Adipocyte (in vitro differentiated cells): Measurements from ENCODE around the gene TRAIP.

ENCODE experiments used
- DNase-seq: peaks from one replicate; pipeline ENCODE4 v3.0.0-alpha.2; 2015; ENCODE audit warnings: low read depth
- H3K27me3 ChIP-seq: replicated peaks from 2 replicates; pipeline ENCODE4 v1.7.0; 2013; ENCODE audit warnings: mild to moderate bottlenecking, low read length, moderate library complexity; ENCODE audit not compliant: control insufficient read depth, insufficient read depth
- H3K36me3 ChIP-seq: 2 replicates; pipeline ENCODE4 v1.7.0; 2013; ENCODE audit warnings: low read length, mild to moderate bottlenecking, moderate library complexity; ENCODE audit not compliant: control insufficient read depth, insufficient read depth, severe bottlenecking
- H3K4me1 ChIP-seq: 2 replicates; pipeline ENCODE4 v1.7.0; 2013; ENCODE audit warnings: mild to moderate bottlenecking, low read length, moderate library complexity; ENCODE audit not compliant: control insufficient read depth, insufficient read depth
- H3K4me3 ChIP-seq: 2 replicates; pipeline ENCODE4 v1.7.0; 2013; ENCODE audit warnings: mild to moderate bottlenecking, low read length, moderate library complexity
- H3K9ac ChIP-seq: 2 replicates; pipeline ENCODE4 v1.7.0; 2013; ENCODE audit warnings: mild to moderate bottlenecking, low read length, moderate library complexity
- H3K9me3 ChIP-seq: 2 replicates; pipeline ENCODE4 v1.7.0; 2013; ENCODE audit warnings: mild to moderate bottlenecking, low read length, moderate library complexity; ENCODE audit not compliant: control insufficient read depth

The TRAIP gene

DNA sequence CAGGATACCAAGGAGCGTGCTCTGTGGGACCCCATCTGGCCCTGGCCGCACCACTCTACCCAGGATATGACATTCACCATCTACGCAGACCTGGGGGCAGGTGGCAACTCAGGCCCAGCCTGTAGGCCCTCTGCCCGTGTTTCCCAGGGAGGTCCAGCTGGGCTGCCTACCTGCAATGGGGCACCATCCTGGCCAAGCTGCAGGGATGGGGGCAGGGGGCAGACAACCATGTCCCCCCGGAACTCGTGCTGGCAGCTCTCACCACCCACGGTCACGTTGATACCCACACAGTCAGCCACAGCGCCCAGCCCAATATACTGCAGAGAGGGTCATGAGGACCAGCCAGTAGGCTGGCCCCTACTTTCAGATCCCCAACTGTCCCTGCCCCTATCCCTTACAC, 39.4 kb upstream of the TRAIP start:
- Histone ChIP-seq H3K9me3 (no peaks in the 10 kb centered on the region), H3K9ac (no peak overlapping the region), H3K36me3 (no peaks in the 10 kb centered on the region), H3K27me3 (peaks cover 9% of the 10 kb centered on the region), H3K4me1 (peaks cover 4% of the 10 kb centered on the region), H3K4me3 (no peak overlapping the region)
- no peak for DNase-seq

DNA sequence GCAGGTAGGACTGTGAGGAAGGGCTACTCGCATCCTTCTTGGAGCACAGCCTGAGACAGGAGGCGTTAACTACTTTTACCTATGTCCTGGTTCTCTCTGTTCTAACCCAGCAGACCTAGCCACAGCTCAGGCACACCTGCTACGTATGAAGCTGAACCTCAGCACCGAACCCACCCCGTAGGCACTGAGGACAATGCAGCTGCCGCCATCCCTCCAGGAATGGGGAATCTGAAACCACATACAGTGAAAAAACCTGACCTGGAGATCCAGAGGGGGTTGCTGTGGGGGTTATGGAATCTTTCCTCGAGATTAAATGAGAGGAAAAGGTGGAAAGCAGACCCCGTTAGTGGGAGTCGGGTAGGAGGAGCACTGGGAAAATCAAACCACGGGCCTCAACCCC, 32.9 kb upstream of the TRAIP start:
- no peak overlapping the region for H3K9ac ChIP-seq
- no peak overlapping the region for H3K4me3 ChIP-seq
- no peaks in the 10 kb centered on the region for H3K36me3 ChIP-seq
- H3K4me1 ChIP-seq = no peaks in the 10 kb centered on the region
- no peaks in the 10 kb centered on the region for H3K9me3 ChIP-seq
- DNase-seq = no peak
- peaks cover 3% of the 10 kb centered on the region for H3K27me3 ChIP-seq

DNA sequence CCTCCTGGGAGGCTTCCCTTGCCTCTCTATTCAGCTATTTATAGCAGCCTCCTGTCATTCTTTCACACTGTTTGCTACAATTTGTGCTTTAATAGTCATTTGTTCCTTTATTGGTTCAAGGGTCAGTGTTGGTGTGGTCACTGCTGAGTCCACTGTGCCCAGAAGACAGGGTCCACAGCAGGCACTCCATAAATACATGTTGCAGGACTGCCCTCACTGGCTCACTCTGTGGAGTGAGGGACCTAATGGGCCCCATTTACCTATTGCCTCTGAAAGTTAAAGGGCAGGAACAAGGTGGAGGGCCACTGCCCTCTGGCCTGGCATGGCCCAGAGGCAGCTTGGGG, 30.5 kb upstream of the TRAIP start:
- Histone ChIP-seq H3K4me3 (no peak overlapping the region), H3K4me1 (peaks cover 5% of the 10 kb centered on the region), H3K9me3 (no peaks in the 10 kb centered on the region), H3K27me3 (peaks cover 10% of the 10 kb centered on the region), H3K9ac (no peak overlapping the region), H3K36me3 (no peaks in the 10 kb centered on the region)
- no peak for DNase-seq

DNA sequence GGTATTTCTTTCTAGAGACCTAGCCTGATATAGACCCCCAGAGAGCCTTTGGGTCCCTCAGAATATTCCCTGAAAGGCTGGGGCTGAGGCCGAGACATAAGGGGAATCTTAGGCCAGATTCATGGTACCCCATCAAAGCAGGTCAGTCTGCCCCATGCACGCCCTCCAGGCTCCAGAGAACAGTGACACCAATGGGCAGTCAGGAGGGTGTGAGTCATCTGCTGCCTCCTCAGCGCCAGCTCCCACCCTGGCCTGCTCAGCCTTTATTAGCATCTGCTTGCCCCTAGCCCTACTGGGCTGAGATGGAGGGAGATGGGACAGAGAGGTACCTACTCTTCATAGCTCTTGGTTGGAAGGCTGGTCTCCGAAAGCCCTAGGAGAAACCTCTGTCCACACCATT, 27.6 kb upstream of the TRAIP start:
- no peaks in the 10 kb centered on the region for H3K36me3 ChIP-seq
- H3K9ac ChIP-seq = no peak overlapping the region
- H3K4me1 ChIP-seq = peaks cover 6% of the 10 kb centered on the region
- no peak for DNase-seq
- H3K27me3 ChIP-seq = peaks cover 21% of the 10 kb centered on the region
- no peaks in the 10 kb centered on the region for H3K9me3 ChIP-seq
- no peak overlapping the region for H3K4me3 ChIP-seq

DNA sequence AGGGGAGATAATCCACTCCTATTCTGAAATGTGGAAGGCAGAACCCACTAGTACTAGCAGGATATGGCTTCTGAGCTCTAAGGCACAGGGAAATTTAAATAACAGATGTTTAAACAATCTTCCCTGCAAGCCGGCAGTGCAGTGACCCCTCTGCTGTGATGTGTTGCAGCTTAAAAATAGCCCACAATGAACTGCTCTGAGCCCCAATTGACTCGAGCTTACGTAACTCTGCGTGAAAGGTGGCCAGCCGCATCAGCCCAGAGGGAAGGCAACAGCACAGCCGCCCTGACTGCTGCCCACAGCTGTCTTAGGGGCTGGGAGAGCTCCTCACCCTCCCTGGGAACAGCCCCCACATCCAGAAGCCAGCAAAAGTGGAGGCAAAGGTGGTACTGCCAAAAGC, 25.8 kb upstream of the TRAIP start:
- DNase-seq = peak; percentile 19
- Histone ChIP-seq H3K4me3 (no peak overlapping the region), H3K4me1 (peaks cover 6% of the 10 kb centered on the region)

DNA sequence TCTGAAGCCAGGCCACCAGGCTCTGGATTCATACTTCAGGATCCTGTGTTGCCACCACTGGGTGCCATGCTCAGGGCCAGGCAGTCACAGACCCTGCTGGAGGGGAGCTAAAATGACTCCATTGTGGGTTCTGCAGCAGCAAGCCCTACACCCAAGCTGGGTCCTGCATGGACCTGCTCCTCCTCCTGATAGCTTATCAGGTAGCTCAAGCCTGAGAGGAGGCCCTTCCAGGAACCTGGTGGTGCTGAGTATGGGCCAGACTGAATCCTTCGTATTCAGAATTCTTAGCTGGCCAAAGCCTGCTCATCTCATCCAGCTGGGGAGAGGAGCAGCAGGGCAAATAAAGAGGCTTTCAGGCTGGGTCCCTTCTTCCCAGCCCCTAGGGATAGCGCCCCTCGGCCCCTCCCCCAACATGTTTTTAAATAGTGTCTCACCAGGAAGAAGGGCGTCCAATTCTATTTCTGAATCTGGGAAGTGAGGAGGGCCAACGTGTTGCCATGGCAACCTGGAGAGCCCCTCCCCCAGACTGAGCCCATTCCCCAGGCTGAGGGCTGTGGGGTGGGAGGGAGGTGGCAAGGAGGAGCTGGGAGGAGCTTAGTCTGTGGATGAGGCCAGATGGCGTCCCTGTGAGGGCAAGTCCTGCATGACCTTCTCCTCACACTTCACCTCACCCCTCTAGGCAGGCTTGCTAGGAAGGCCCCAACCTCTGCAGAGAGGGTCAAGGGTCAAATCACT, 24.4 kb upstream of the TRAIP start:
- Histone ChIP-seq H3K9ac (no peak overlapping the region), H3K36me3 (no peaks in the 10 kb centered on the region), H3K27me3 (peaks cover 40% of the 10 kb centered on the region), H3K4me1 (peaks cover 6% of the 10 kb centered on the region), H3K9me3 (no peaks in the 10 kb centered on the region), H3K4me3 (no peak overlapping the region)
- DNase-seq = no peak

More for the DNA sequence above, 25.8 kb upstream of the TRAIP start:
- no peaks in the 10 kb centered on the region for H3K9me3 ChIP-seq
- no peaks in the 10 kb centered on the region for H3K36me3 ChIP-seq
- H3K9ac ChIP-seq = no peak overlapping the region
- peaks cover 29% of the 10 kb centered on the region for H3K27me3 ChIP-seq

DNA sequence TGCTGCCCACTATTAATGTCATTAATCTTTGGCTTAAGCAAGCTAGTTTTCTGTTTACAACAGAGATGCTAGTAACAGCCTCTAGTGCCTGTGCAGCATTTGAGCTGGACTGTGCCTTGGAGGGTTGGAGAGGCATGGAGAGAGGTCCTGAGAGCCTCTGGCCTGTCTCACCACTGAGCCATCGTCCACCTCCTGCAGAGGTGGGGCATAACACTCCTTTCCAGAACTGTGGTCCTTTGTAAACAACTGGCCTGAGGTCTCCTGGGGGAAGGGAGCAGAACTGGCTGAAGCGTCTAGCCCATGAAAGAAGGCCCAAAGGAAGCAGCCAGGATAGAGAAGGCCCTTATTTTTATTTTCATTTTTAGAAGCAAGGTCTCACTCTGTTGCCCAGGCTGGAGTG, 23.4 kb upstream of the TRAIP start:
- Histone ChIP-seq H3K27me3 (peaks cover 49% of the 10 kb centered on the region), H3K4me3 (no peak overlapping the region), H3K9ac (no peak overlapping the region), H3K36me3 (no peaks in the 10 kb centered on the region), H3K4me1 (peaks cover 6% of the 10 kb centered on the region), H3K9me3 (no peaks in the 10 kb centered on the region)
- DNase-seq = no peak

DNA sequence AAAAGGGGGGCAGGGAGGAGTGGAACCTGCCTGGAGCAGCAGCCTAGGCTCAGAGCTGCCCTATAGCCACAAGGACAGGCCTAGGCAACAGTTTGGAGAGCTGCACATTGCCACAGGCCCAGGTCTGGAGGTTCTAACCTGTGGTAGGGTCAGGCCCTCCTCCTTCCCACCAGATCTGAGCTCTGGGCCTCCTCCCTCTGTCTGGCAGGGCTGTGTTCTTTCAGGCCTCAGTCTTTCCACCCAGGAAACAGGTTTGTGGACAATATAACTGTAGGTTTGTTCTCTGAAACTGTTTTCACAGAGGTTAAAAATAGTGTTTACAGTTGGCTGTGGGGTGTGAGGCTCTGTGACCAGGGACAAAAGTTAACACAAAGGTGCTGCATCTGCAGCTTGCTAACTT, 22.3 kb upstream of the TRAIP start:
- peaks cover 55% of the 10 kb centered on the region for H3K27me3 ChIP-seq
- no peaks in the 10 kb centered on the region for H3K9me3 ChIP-seq
- H3K9ac ChIP-seq = no peak overlapping the region
- no peaks in the 10 kb centered on the region for H3K36me3 ChIP-seq
- DNase-seq = no peak
- H3K4me3 ChIP-seq = no peak overlapping the region
- peaks cover 6% of the 10 kb centered on the region for H3K4me1 ChIP-seq

DNA sequence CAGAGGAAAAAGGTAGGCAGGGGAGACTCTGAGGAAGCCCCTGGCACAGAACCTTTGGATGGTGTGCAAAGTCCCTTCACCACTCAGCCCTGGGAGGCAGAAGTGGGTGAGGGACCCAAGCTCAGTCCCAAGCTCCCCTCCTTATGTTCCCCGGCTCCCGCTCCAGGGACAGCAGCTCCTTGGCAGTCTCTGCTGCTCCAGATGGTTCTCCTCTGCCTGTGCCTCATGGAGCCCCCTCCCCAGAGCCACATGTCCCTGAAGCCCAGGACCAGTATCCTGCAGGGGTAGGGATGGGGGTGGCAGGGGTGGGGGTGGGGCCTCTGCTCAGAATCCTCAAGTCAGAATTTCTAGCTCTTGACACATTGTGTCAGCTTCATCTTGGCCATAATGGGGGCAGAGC, 21.4 kb upstream of the TRAIP start:
- Histone ChIP-seq H3K4me3 (no peak overlapping the region), H3K36me3 (no peaks in the 10 kb centered on the region), H3K4me1 (peaks cover 6% of the 10 kb centered on the region), H3K9me3 (no peaks in the 10 kb centered on the region), H3K9ac (no peak overlapping the region), H3K27me3 (peaks cover 57% of the 10 kb centered on the region)
- DNase-seq = no peak

DNA sequence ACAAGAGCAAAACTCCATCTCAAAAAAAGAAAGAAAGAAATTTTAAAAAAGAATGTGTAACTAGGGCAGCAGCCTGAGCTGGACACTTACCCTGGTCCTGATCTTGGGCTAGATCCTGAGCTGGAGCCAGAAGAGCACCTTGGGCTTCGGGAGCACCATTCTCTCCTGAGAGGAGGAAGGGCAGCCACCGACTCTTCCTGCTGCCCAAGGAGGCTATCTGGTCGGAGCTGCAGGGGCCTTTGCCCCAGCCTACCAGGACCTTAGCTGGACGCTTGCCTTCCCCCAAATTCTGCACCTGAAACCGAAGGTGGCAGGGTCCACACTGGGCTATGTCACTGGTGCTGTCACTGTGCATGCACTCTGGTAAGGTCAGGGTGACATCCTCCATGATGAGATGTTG, 20.2 kb upstream of the TRAIP start:
- H3K36me3 ChIP-seq = no peaks in the 10 kb centered on the region
- peaks cover 51% of the 10 kb centered on the region for H3K27me3 ChIP-seq
- no peak overlapping the region for H3K9ac ChIP-seq
- H3K4me3 ChIP-seq = no peak overlapping the region
- H3K4me1 ChIP-seq = no peaks in the 10 kb centered on the region
- no peaks in the 10 kb centered on the region for H3K9me3 ChIP-seq
- no peak for DNase-seq

DNA sequence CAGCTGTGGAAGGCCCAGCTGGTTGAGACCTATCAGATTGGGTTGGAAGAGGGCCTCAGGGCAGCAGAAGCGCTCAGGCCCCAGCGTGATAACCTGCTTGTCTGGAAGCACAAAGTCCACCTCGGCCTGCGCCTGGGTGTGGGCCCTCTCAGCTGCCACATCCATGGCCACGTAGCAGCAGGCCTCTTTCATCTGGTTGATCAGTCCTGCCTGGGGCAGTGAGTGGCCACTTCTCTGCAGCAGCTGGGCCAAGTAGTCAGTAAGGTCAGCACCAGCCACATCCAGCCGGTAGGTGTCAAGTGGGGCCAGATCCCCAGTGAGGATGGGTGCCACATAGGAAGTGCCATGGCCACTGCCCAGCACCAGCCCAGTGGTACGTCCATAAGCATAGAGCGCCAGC, 17.3 kb upstream of the TRAIP start:
- H3K27me3 ChIP-seq = peaks cover 57% of the 10 kb centered on the region
- no peaks in the 10 kb centered on the region for H3K36me3 ChIP-seq
- no peaks in the 10 kb centered on the region for H3K4me1 ChIP-seq
- DNase-seq = no peak
- no peak overlapping the region for H3K4me3 ChIP-seq
- H3K9ac ChIP-seq = no peak overlapping the region
- no peaks in the 10 kb centered on the region for H3K9me3 ChIP-seq

DNA sequence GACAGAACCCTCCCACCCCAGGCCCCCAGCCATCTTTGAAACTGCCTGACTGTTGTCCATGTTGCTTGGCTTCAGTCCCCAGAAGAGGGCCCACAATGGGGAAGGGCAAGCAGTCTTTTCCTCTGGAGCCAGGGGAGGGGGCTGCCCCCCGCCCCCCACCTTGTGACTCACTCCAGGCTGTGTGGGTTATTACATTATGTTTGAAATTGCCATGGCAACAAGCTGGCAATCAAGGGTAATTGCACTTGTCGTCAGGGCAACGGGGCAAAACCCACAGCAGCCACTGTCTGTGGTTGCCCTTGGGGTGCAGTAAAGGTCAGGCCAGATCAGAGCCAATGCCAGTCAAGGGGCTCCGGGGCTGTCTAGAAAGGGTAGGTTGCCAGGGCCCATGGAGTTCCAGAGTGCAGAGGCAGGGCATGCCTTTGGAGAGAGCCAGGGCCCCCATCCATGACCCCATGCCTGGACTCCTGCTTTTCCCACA, 16.5 kb upstream of the TRAIP start:
- H3K36me3 ChIP-seq = no peaks in the 10 kb centered on the region
- peaks cover 5% of the 10 kb centered on the region for H3K9me3 ChIP-seq
- no peak overlapping the region for H3K9ac ChIP-seq
- peaks cover 65% of the 10 kb centered on the region for H3K27me3 ChIP-seq
- no peaks in the 10 kb centered on the region for H3K4me1 ChIP-seq
- no peak for DNase-seq
- no peak overlapping the region for H3K4me3 ChIP-seq
